Mesendoderm (in vitro differentiated cells): ENCODE measurements around the gene UNC93B1.
"Not testable (repeated sequence)": the region's sequence is repeated elsewhere in the genome, so short reads cannot be mapped to it uniquely, and the experiment has no call there.

Source experiments
- DNase-seq: peaks from one replicate; pipeline ENCODE4 v3.0.0; 2013
- H2AK5ac ChIP-seq: 2 replicates; pipeline ENCODE4 v1.6.1; 2013; ENCODE audit warnings: low read length, inconsistent platforms
- H2BK120ac ChIP-seq: 2 replicates; pipeline ENCODE4 v1.6.1; 2013; ENCODE audit warnings: low read depth, mild to moderate bottlenecking, low read length, moderate library complexity, mixed read lengths
- H2BK15ac ChIP-seq: replicated peaks from 2 replicates; pipeline ENCODE4 v1.6.1; 2013; ENCODE audit warnings: low read depth, mild to moderate bottlenecking, moderate library complexity
- H2BK5ac ChIP-seq: 2 replicates; pipeline ENCODE4 v1.6.1; 2013; ENCODE audit warnings: low read length, inconsistent platforms
- H3K18ac ChIP-seq: 2 replicates; pipeline ENCODE4 v1.6.1; 2013; ENCODE audit warnings: mild to moderate bottlenecking, low read length, mixed read lengths
- H3K23ac ChIP-seq: one replicate; pipeline ENCODE4 v1.6.1; 2013; ENCODE audit warnings: low read length
- H3K27ac ChIP-seq: 2 replicates; pipeline ENCODE4 v1.5.1; 2013; ENCODE audit warnings: low read depth, mild to moderate bottlenecking, inconsistent platforms, low read length, moderate library complexity
- H3K27me3 ChIP-seq: 2 replicates; pipeline ENCODE4 v1.6.1; 2013; ENCODE audit warnings: low read length, control low read depth, mild to moderate bottlenecking, inconsistent platforms; ENCODE audit not compliant: insufficient read depth, poor library complexity
- H3K36me3 ChIP-seq: 2 replicates; pipeline ENCODE4 v1.6.1; 2013; ENCODE audit warnings: low read length, inconsistent platforms; ENCODE audit not compliant: control insufficient read depth, insufficient read depth
- H3K4ac ChIP-seq: one replicate; pipeline ENCODE4 v1.6.1; 2013; ENCODE audit warnings: low read depth, mild to moderate bottlenecking, low read length, moderate library complexity
- H3K4me1 ChIP-seq: 2 replicates; pipeline ENCODE4 v1.6.1; 2013; ENCODE audit warnings: low read depth, low read length, inconsistent platforms; ENCODE audit not compliant: control insufficient read depth
- H3K4me2 ChIP-seq: 2 replicates; pipeline ENCODE4 v1.6.1; 2013; ENCODE audit warnings: low read length
- H3K4me3 ChIP-seq: 2 replicates; pipeline ENCODE4 v1.5.1; 2013; ENCODE audit warnings: mild to moderate bottlenecking, low read length
- H3K56ac ChIP-seq: one replicate; pipeline ENCODE4 v1.6.1; 2013; ENCODE audit warnings: low read length
- H3K79me1 ChIP-seq: 2 replicates; pipeline ENCODE4 v1.6.1; 2013; ENCODE audit warnings: low read length, inconsistent platforms
- H3K79me2 ChIP-seq: 2 replicates; pipeline ENCODE4 v1.6.1; 2013; ENCODE audit warnings: mild to moderate bottlenecking, low read length; ENCODE audit not compliant: control insufficient read depth, insufficient read depth
- H3K9ac ChIP-seq: 2 replicates; pipeline ENCODE4 v1.6.1; 2013; ENCODE audit warnings: low read length, inconsistent platforms
- H4K5ac ChIP-seq: one replicate; pipeline ENCODE4 v1.6.1; 2013; ENCODE audit warnings: low read length
- H4K8ac ChIP-seq: one replicate; pipeline ENCODE4 v1.6.1; 2013; ENCODE audit warnings: low read depth, mild to moderate bottlenecking, control low read depth, low read length, moderate library complexity
- WGBS: extraction: QIAGEN DNeasy Blood & Tissue Kit; methylation state at CpG from one replicate; pipeline ENCODE4 v1.1.7; 2013; ENCODE audit warnings: low lambda C conversion rate, missing lambda C conversion rate; ENCODE audit not compliant: insufficient coverage; ENCODE audit errors: extremely low coverage; 5-methylcytosine and 5-hydroxymethylcytosine counted together

The UNC93B1 gene

GRCh38 chr11:67982255-67982857, 21.5 kb downstream of the UNC93B1 start:
- H3K18ac ChIP-seq, H2BK5ac ChIP-seq, H3K9ac ChIP-seq, H3K79me2 ChIP-seq, DNase-seq, H4K5ac ChIP-seq, H3K36me3 ChIP-seq, H3K4me1 ChIP-seq, H2AK5ac ChIP-seq, H3K27me3 ChIP-seq, H2BK120ac ChIP-seq, H3K4me3 ChIP-seq, H3K27ac ChIP-seq, H4K8ac ChIP-seq, H3K4ac ChIP-seq, H2BK15ac ChIP-seq, H3K79me1 ChIP-seq, H3K4me2 ChIP-seq, H3K56ac ChIP-seq, H3K23ac ChIP-seq: not testable (repeated sequence)
- WGBS: no CpG with 5 or more reads among the region's 17 CpGs

GRCh38 chr11:67981226-67981625, 22.7 kb downstream of the UNC93B1 start:
- H3K4me2 ChIP-seq, H3K79me2 ChIP-seq, H3K4me1 ChIP-seq, H2BK120ac ChIP-seq, H3K27ac ChIP-seq, H3K79me1 ChIP-seq, H3K23ac ChIP-seq, H2BK5ac ChIP-seq, H2BK15ac ChIP-seq, H3K27me3 ChIP-seq, H3K36me3 ChIP-seq, H3K56ac ChIP-seq, H2AK5ac ChIP-seq, DNase-seq, H4K8ac ChIP-seq, H3K4me3 ChIP-seq, H3K18ac ChIP-seq, H3K9ac ChIP-seq, H3K4ac ChIP-seq, H4K5ac ChIP-seq: not testable (repeated sequence)
- WGBS: no CpG with 5 or more reads among the region's 10 CpGs

DNA sequence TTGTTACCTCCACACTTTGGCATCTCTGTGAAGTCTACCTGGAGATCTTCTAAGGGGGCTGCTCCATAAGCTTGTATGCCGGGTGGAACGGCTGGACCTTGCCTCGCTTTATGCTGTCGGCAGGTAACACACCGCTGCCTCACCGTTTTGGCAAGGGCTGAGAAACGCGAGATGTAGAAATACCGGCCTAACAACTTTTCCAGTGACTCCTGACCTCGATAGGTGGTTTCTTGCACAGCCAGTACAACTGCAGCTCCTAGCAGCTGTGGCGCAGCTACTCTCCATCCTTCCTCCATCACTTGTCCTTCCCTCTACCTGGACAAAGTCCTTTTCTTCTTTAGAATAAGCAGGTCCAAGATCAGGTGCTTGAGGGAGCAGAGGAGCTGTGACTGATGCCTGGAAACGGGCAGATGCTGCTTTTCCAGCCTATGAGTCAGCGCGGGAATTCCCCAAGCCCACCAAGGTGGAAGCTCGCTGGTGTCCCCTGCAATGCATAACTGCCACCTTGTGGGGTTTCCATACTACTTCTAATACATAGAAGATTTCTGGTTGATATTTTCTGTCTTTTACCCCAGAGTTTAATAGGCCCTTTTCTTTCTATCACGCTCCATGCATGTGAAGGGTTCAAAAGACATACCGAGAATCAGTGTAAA, 25.0 kb downstream of the UNC93B1 start:
- not testable (repeated sequence) for H2BK15ac ChIP-seq, H3K23ac ChIP-seq, H3K56ac ChIP-seq, H3K79me1 ChIP-seq, DNase-seq, H3K36me3 ChIP-seq, H4K5ac ChIP-seq, H2BK120ac ChIP-seq, H4K8ac ChIP-seq, H3K18ac ChIP-seq, H3K4me2 ChIP-seq, H3K9ac ChIP-seq, H2BK5ac ChIP-seq, H2AK5ac ChIP-seq, H3K79me2 ChIP-seq, H3K27ac ChIP-seq, H3K4me3 ChIP-seq, H3K4ac ChIP-seq, H3K27me3 ChIP-seq, H3K4me1 ChIP-seq
- WGBS: no CpG with 5 or more reads among the region's 17 CpGs

- not testable (repeated sequence) for H3K9ac ChIP-seq, H3K4ac ChIP-seq, H2AK5ac ChIP-seq, H3K27ac ChIP-seq, H3K18ac ChIP-seq, H3K36me3 ChIP-seq, H3K79me1 ChIP-seq, H3K4me1 ChIP-seq, H4K8ac ChIP-seq, H3K56ac ChIP-seq, H2BK15ac ChIP-seq, H3K79me2 ChIP-seq, H3K4me3 ChIP-seq, H3K4me2 ChIP-seq, H2BK5ac ChIP-seq, H3K23ac ChIP-seq, H4K5ac ChIP-seq, H3K27me3 ChIP-seq, H2BK120ac ChIP-seq, DNase-seq
- no CpG with 5 or more reads among the region's 12 CpGs for WGBS
Measured at GRCh38 chr11:67974746-67975145, 29.2 kb downstream of the UNC93B1 start.

DNA sequence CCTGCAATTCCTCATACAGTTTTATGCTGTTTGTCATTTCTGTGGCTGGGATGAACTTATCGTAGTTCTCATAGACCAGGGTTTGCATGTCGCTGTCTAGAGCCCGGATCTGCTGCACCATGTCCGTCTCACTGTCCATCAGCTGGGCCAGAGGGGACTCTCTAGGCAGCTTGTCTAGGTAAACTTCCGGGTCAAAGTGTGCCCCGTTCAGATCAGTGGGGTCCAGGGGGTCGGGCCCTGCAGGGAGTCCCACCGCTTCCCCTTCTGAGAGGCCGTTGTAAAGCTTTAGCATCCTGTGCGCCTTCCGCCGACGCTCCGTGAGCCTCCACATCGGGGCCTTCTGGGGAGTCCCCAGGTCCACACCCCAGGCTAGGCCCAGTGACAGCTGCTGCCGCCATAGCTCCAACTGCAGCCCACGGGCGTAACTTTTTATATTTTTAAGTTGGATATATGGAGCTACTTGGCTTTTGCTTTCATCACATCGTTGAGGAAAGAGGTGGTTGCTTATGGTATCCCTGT, 38.0 kb downstream of the UNC93B1 start:
- not testable (repeated sequence) for H3K36me3 ChIP-seq, H3K4ac ChIP-seq, H3K56ac ChIP-seq, H3K4me1 ChIP-seq, H3K4me3 ChIP-seq, H2BK15ac ChIP-seq, H3K27me3 ChIP-seq, H2BK120ac ChIP-seq, H3K23ac ChIP-seq, H3K4me2 ChIP-seq, H3K79me1 ChIP-seq, H4K5ac ChIP-seq, H3K79me2 ChIP-seq, H2AK5ac ChIP-seq, H3K27ac ChIP-seq, DNase-seq, H3K18ac ChIP-seq, H2BK5ac ChIP-seq, H4K8ac ChIP-seq, H3K9ac ChIP-seq
- WGBS: no CpG with 5 or more reads among the region's 19 CpGs

GRCh38 chr11:67964746-67965145, 39.2 kb downstream of the UNC93B1 start:
- not testable (repeated sequence) for H3K18ac ChIP-seq, H3K79me2 ChIP-seq, H3K4ac ChIP-seq, H2BK5ac ChIP-seq, H2BK15ac ChIP-seq, H3K56ac ChIP-seq, H3K4me2 ChIP-seq, H3K4me3 ChIP-seq, DNase-seq, H3K27ac ChIP-seq, H3K23ac ChIP-seq, H3K79me1 ChIP-seq, H3K27me3 ChIP-seq, H3K4me1 ChIP-seq, H2BK120ac ChIP-seq, H4K8ac ChIP-seq, H3K36me3 ChIP-seq, H4K5ac ChIP-seq, H3K9ac ChIP-seq, H2AK5ac ChIP-seq
